ENCODE measurements around the gene MRTFB.

Gene MRTFB

GRCh38 chr16:14309001-14309886, 238.1 kb downstream of the MRTFB start:
- TF ChIP-seq, protein P1, sequence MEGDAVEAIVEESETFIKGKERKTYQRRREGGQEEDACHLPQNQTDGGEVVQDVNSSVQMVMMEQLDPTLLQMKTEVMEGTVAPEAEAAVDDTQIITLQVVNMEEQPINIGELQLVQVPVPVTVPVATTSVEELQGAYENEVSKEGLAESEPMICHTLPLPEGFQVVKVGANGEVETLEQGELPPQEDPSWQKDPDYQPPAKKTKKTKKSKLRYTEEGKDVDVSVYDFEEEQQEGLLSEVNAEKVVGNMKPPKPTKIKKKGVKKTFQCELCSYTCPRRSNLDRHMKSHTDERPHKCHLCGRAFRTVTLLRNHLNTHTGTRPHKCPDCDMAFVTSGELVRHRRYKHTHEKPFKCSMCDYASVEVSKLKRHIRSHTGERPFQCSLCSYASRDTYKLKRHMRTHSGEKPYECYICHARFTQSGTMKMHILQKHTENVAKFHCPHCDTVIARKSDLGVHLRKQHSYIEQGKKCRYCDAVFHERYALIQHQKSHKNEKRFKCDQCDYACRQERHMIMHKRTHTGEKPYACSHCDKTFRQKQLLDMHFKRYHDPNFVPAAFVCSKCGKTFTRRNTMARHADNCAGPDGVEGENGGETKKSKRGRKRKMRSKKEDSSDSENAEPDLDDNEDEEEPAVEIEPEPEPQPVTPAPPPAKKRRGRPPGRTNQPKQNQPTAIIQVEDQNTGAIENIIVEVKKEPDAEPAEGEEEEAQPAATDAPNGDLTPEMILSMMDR (IDR thresholded peaks at IDR 0.05; ENCODE audit: borderline replicate concordance, control extremely low read depth, extremely low read depth, insufficient read depth, missing control alignments) = no peak
- in situ Hi-C loops (cut with MboI; ENCODE audit: low sequenced_read_pairs, unreplicated experiment) = no loop called here
- no peak for DNase-seq (ENCODE audit: low spot score)

- no peak for DNase-seq (ENCODE audit: low spot score)
- in situ Hi-C loops (cut with MboI; ENCODE audit: low sequenced_read_pairs, unreplicated experiment) = no loop called here
- TF ChIP-seq, protein P1 (IDR thresholded peaks at IDR 0.05; ENCODE audit: borderline replicate concordance, control extremely low read depth, extremely low read depth, insufficient read depth, missing control alignments) = no peak
These were observed 238.8 kb downstream of the MRTFB start for GRCh38 chr16:14309906-14310305.

DNA sequence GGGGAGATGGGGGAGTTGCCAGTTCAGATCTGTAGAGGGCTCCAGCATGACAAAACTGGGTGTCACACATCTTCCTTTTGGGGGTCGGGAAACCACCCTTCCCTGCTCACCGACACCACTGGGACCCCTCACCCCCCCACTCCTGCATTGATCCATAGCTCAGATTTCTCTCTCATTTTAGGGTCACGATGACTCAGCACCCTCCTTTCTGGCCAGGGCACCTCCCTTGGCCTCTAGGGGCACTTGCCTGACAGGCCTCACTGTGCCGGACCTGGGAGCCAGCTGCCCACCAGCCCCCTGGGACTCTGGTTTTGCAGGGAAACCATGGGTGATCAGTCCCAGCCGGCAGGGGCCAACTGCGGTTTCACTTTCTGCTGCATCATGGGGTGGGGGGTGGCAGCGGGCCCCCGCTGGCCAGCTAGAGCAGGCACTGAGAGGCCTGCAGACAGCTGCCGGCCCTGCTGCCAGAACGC, 239.4 kb downstream of the MRTFB start:
- in situ Hi-C loops (cut with MboI; ENCODE audit: low sequenced_read_pairs, unreplicated experiment) = no loop called here
- DNase-seq (ENCODE audit: low spot score) = peak; percentile 77
- TF ChIP-seq, protein P1 (IDR thresholded peaks at IDR 0.05; ENCODE audit: borderline replicate concordance, control extremely low read depth, extremely low read depth, insufficient read depth, missing control alignments) = peak; percentile 28

DNA sequence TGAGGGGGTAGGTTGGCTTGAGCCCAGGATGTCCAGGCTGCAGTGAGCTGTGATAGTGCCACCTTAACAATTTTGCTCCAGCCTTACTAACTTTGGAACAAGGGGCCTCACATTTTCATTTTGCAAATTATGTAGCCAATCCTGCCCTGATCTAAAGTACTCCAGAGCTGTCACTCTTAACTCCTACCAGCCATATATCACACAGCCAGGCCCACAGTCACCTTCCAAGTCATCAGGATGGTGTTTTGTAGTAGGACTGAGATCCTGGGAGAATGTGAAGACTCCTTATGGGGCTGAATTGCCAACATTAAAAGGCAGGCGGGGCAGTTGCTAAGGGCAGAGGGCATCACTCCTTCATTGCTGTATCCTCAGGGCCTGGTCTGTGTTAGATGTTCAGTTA, 243.0 kb downstream of the MRTFB start:
- DNase-seq (ENCODE audit: low spot score) = no peak
- TF ChIP-seq, protein P1 (IDR thresholded peaks at IDR 0.05; ENCODE audit: borderline replicate concordance, control extremely low read depth, extremely low read depth, insufficient read depth, missing control alignments) = no peak
- in situ Hi-C loops (cut with MboI; ENCODE audit: low sequenced_read_pairs, unreplicated experiment) = no loop called here

DNA sequence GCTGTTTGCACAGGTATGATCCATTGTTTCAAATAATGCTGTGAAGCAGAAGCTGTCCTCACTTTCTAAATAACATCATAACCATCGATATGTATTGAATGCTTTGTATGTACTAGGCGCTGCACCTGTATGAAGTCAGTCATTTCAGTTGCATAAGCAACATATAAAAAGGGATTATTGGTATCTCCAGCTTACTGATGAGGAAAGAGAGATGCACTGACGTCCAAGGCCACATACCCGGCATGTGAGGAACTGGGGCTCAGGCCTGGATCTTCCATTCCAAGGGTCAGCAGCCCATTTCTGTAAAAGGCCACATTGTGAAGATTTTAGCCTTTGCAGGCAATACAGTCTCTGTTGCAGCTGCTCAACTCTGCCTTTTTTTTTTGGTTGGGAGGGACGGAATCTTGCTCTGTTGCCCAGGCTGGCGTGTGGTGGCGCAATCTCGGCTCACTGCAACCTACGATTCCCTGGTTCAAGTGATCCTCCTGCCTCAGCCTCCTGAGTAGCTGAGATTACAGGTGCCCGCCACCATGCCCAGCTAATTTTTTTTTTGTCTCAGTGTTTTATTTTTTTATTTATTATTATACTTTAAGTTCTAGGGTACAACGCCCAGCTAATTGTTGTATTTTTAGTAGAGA, 244.7 kb downstream of the MRTFB start:
- in situ Hi-C loops (cut with MboI; ENCODE audit: low sequenced_read_pairs, unreplicated experiment) = no loop called here
- no peak for DNase-seq (ENCODE audit: low spot score)
- TF ChIP-seq, protein P1 (IDR thresholded peaks at IDR 0.05; ENCODE audit: borderline replicate concordance, control extremely low read depth, extremely low read depth, insufficient read depth, missing control alignments) = no peak
